Fibroblast of mammary gland (primary cell): ENCODE results near the gene GUCY1A2.

Source experiments
- DNase-seq: peaks from one replicate; pipeline ENCODE4 v3.0.0-alpha.2; 2010; ENCODE audit warnings: low read depth
- H3K4me3 ChIP-seq: 2 replicates; pipeline ENCODE4 v1.5.1; 2011; ENCODE audit warnings: low read depth, mild to moderate bottlenecking, low read length, moderate library complexity; ENCODE audit not compliant: control insufficient read depth
- CTCF ChIP-seq: conservative IDR thresholded peaks from 2 replicates; pipeline ENCODE4 v1.5.1; 2011; ENCODE audit warnings: low read depth, low read length, inconsistent platforms; ENCODE audit not compliant: control insufficient read depth, insufficient read depth

The GUCY1A2 gene

GRCh38 chr11:106723071-106723470, 295.2 kb downstream of the GUCY1A2 start:
- no peak for DNase-seq
- H3K4me3 ChIP-seq, result no peak overlapping the region
- no peak for TF ChIP-seq CTCF

GRCh38 chr11:106717222-106717621, 301.1 kb downstream of the GUCY1A2 start:
- TF ChIP-seq CTCF, result no peak
- H3K4me3 ChIP-seq, result no peak overlapping the region
- no peak for DNase-seq

DNA sequence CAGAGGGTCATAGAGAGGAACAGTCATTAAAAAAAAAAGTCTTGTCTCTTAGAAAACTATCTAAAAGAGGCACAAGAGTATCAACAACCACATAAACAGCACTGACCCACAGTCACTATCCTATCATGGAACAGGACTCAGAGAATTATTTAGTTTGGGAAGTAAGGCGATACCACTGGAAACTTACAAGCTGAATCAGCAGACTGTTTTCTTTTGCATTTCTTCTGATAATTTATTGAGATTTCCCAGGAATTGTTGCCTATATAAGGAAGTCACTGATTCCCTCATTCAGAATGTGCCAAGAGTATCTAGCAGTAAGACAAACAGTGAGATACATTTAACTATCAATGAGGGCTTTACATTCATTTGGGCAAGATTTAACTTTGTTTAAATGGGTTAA, 304.1 kb downstream of the GUCY1A2 start:
- H3K4me3 ChIP-seq, result no peak overlapping the region
- no peak for TF ChIP-seq CTCF
- peak; percentile 29 for DNase-seq

DNA sequence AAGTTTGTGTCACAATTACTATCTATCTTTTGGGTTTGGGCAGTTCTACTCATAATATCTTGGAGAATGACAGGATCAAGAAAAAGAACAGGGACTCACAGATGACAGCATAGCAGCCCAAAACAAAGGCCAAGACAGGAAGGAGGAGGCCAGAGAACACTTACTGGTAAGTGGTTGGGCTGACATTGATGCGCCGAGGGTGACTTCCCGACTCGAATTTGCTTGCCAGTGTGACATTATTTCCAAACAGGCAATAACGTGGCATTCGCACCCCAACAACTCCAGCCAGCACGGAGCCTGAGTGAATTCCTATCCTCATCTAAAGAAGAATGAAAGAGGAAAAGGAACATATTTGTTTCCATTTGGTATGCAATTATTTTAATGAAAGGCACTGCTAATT, 309.9 kb downstream of the GUCY1A2 start:
- DNase-seq, result no peak
- no peak for TF ChIP-seq CTCF
- H3K4me3 ChIP-seq, result no peak overlapping the region

DNA sequence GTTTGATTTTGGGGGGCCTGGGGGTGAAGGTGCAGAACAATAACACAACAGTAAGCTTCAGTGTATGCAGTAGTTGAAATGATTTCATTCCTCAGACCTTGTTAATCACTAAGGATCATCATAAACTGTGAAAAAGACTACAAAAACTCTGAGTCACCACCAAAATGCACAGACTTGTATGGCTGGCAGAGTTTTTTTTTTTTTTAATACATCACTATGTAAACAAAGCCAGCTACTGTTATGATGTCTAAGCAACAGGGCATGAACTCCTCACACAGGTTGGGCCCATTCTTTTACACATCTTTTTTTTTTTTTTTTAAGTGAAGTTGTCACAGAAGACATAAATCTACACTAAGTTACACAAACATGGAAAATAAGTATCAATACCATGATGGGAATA, 311.9 kb downstream of the GUCY1A2 start:
- DNase-seq, result peak; percentile 69
- no peak for TF ChIP-seq CTCF
- no peak overlapping the region for H3K4me3 ChIP-seq

- H3K4me3 ChIP-seq, result no peak overlapping the region
- TF ChIP-seq CTCF, result no peak
- DNase-seq, result no peak
Observed at GRCh38 chr11:106702805-106703204, 315.5 kb downstream of the GUCY1A2 start.

- peak; percentile 66 for DNase-seq
- no peak for TF ChIP-seq CTCF
Observed at GRCh38 chr11:106697058-106697457, 321.2 kb downstream of the GUCY1A2 start.

More at GRCh38 chr11:106697058-106697457, 321.2 kb downstream of the GUCY1A2 start:
- no peak overlapping the region for H3K4me3 ChIP-seq
